HepG2 (cell line): ENCODE measurements around the gene ADAMTS12. TPM values are rescaled to one million over a fixed set of nuclear protein-coding genes. Genes with fewer than 3 reads are reported as not detected.

ENCODE experiments used
- FOXP1 ChIP-seq, 2 experiments: fragments of 450-650 bp in 1 of 2; IDR thresholded peaks; 2 replicates each; pipeline ENCODE4 v1.6.1; 2017 to 2018; ENCODE audit warnings: antibody characterized with exemption in 1 of 2
- PPARG ChIP-seq: conservative IDR thresholded peaks from 2 replicates; pipeline ENCODE4 v1.6.1; 2016; ENCODE audit warnings: missing biosample characterization, missing genetic modification reagents
- REL ChIP-seq: sonication (generic); formaldehyde crosslinking; conservative IDR thresholded peaks from 2 replicates; pipeline ENCODE4 v1.8.0; 2022; ENCODE audit warnings: mild to moderate bottlenecking, missing genetic modification reagents, moderate library complexity
- RERE ChIP-seq: IDR thresholded peaks from 2 replicates; pipeline ENCODE4 v1.6.1; 2016; ENCODE audit warnings: low read depth, missing genetic modification reagents, missing compliant biosample characterization
- SALL1 ChIP-seq: sonication (generic); formaldehyde crosslinking; IDR thresholded peaks from 2 replicates; pipeline ENCODE4 v1.8.0; 2022; ENCODE audit warnings: mild to moderate bottlenecking, missing genetic modification reagents
- ZNF501 ChIP-seq: sonication (generic); formaldehyde crosslinking; IDR thresholded peaks from 2 replicates; pipeline ENCODE4 v1.5.1; 2020; ENCODE audit warnings: mild to moderate bottlenecking, moderate library complexity, missing genetic modification reagents
- polyA plus RNA-seq, 8 experiments: library from polyadenylated mRNA; depleted of rRNA in 3 of 8; stranded (reverse) in 7 of 8; unstranded in 1 of 8; fragments of >200 nt; fragmentation: Illumina TruSeq in 4 of 8; extraction: Trizol in 4 of 8; gene quantifications; 2 replicates each; pipeline versions ENCODE4 v1.2.1 to v1.2.3, GENCODE V29; 2011 to 2016; ENCODE audit warnings: low read depth in 4 of 8, missing spikeins in 1 of 8, mixed read lengths in 1 of 8; ENCODE audit not compliant: insufficient read depth in 1 of 8
- total RNA-seq, 5 experiments: library from RNA; depleted of rRNA; stranded (reverse); fragments of >200 nt; fragmentation: Illumina TruSeq; extraction: Trizol; gene quantifications; 2 replicates each; pipeline ENCODE4 v1.2.3, GENCODE V29; 2016; ENCODE audit warnings: low read depth in 1 of 5
- TF ChIP-seq, protein P1 (sequence below): sonication (generic); formaldehyde crosslinking; IDR thresholded peaks from 2 replicates; pipeline ENCODE4 v1.5.0; 2020; ENCODE audit warnings: mild to moderate bottlenecking, missing genetic modification reagents

ADAMTS12 gene
- total and polyA plus RNA-seq, 2 of the 13 experiments (the other 11 are each of a cell fraction or from before 2014, with no cell fraction given), result 0.03 TPM; not detected in 1

DNA sequence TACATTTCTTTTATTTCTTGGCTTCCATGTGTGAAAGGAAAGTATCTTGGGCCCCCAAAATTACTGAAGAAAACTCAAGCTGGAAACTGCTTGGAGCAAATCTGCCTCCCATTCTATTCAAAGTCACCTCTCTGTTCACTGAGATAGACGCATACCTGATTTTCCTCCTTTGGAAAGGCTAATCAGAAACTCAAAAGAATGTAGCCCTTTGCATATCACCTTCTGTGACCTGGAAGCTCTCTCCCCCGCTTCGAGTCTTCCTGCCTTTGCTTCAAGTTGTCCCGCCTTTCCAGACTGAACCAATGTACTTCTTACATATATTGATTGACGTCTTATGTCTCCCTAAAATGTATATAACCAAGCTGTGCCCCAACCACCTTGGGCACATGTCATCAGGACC is 39.3 kb upstream of the ADAMTS12 start (continued):
- TF ChIP-seq ZNF501 (CRISPR knock-in tag), result no peak
- no peak for TF ChIP-seq REL (CRISPR knock-in tag)
- TF ChIP-seq SALL1 (CRISPR knock-in tag), result no peak
- TF ChIP-seq, protein P1, sequence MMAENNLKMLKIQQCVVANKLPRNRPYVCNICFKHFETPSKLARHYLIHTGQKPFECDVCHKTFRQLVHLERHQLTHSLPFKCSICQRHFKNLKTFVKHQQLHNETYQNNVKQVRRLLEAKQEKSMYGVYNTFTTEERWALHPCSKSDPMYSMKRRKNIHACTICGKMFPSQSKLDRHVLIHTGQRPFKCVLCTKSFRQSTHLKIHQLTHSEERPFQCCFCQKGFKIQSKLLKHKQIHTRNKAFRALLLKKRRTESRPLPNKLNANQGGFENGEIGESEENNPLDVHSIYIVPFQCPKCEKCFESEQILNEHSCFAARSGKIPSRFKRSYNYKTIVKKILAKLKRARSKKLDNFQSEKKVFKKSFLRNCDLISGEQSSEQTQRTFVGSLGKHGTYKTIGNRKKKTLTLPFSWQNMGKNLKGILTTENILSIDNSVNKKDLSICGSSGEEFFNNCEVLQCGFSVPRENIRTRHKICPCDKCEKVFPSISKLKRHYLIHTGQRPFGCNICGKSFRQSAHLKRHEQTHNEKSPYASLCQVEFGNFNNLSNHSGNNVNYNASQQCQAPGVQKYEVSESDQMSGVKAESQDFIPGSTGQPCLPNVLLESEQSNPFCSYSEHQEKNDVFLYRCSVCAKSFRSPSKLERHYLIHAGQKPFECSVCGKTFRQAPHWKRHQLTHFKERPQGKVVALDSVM (CRISPR knock-in tag), result no peak
- TF ChIP-seq RERE (CRISPR knock-in tag), result no peak
- no peak for TF ChIP-seq FOXP1 (IDR thresholded peaks at IDR 0.05)
- no peak for TF ChIP-seq FOXP1 (CRISPR knock-in tag; IDR thresholded peaks at IDR 0.05)
- TF ChIP-seq PPARG, result no peak
